Mesothelial cell of epicardium (in vitro differentiated cells): Measurements from ENCODE around the gene TMTC2. TPM values are rescaled to one million over a fixed set of nuclear protein-coding genes. Genes with fewer than 3 reads are reported as not detected.
A peak's percentile ranks its signal among the peaks of the same experiment; 100 is the strongest.
"Not testable (repeated sequence)": the region's sequence is repeated elsewhere in the genome, so short reads cannot be mapped to it uniquely, and the experiment has no call there.

Experiments used
- DNase-seq, 2 experiments: peaks; one replicate each; pipeline ENCODE4 v3.0.0; 2021; ENCODE audit warnings: low spot score in 2 of 2; ENCODE audit not compliant: unreplicated experiment in 2 of 2
- H3K27ac Mint-ChIP-seq: 2 replicates; pipeline ENCODE4 v1.8.0; 2021; ENCODE audit warnings: mixed read lengths
- H3K27me3 Mint-ChIP-seq: 2 replicates; pipeline ENCODE4 v1.8.0; 2021; ENCODE audit warnings: low read depth, mixed read lengths
- H3K36me3 Mint-ChIP-seq: 2 replicates; pipeline ENCODE4 v1.8.0; 2021; ENCODE audit warnings: mixed read lengths
- H3K4me1 Mint-ChIP-seq: 2 replicates; pipeline ENCODE4 v1.8.0; 2021; ENCODE audit warnings: mixed read lengths
- H3K4me3 Mint-ChIP-seq: 2 replicates; pipeline ENCODE4 v1.8.0; 2021; ENCODE audit warnings: mild to moderate bottlenecking, moderate library complexity, mixed read lengths
- H3K9me3 Mint-ChIP-seq: 2 replicates; pipeline ENCODE4 v1.8.0; 2021; ENCODE audit warnings: mixed read lengths
- CTCF ChIP-seq: fragments of 200-600 bp; sonication (generic); IDR thresholded peaks from one replicate; pipeline ENCODE4 v1.5.0; 2021; ENCODE audit warnings: antibody characterized with exemption; ENCODE audit not compliant: unreplicated experiment
- total RNA-seq: library from RNA; stranded (reverse); gene quantifications from 3 replicates; pipeline ENCODE4 v1.2.1, GENCODE V29; 2021

TMTC2 gene
- total RNA-seq, 1 donor from 2014 or later: 38.3 TPM

GRCh38 chr12:82804601-82805000 is 117.9 kb downstream of the TMTC2 start:
- Mint-ChIP-seq H3K27ac (peak overlapping the region; percentile 2), H3K9me3 (peaks cover 13% of the 10 kb centered on the region), H3K27me3 (no peaks in the 10 kb centered on the region), H3K4me1 (peaks cover 4% of the 10 kb centered on the region), H3K36me3 (peaks cover 11% of the 10 kb centered on the region), H3K4me3 (no peak overlapping the region)
- TF ChIP-seq CTCF: no peak
- DNase-seq: no peak

- peak overlapping the region; percentile 2 for H3K27ac Mint-ChIP-seq
- peaks cover 11% of the 10 kb centered on the region for H3K36me3 Mint-ChIP-seq
- not testable (repeated sequence) for H3K4me1 Mint-ChIP-seq, DNase-seq, H3K27me3 Mint-ChIP-seq, H3K4me3 Mint-ChIP-seq
- peaks cover 13% of the 10 kb centered on the region for H3K9me3 Mint-ChIP-seq
These were observed 118.3 kb downstream of the TMTC2 start for GRCh38 chr12:82805004-82805403.

- Mint-ChIP-seq H3K4me1 (peaks cover 4% of the 10 kb centered on the region), H3K9me3 (peaks cover 12% of the 10 kb centered on the region), H3K27ac (no peak overlapping the region), H3K27me3 (no peaks in the 10 kb centered on the region), H3K4me3 (no peak overlapping the region), H3K36me3 (peaks cover 9% of the 10 kb centered on the region)
- DNase-seq: no peak
- TF ChIP-seq CTCF: no peak
These were observed 119.2 kb downstream of the TMTC2 start for GRCh38 chr12:82805812-82806497.

DNA sequence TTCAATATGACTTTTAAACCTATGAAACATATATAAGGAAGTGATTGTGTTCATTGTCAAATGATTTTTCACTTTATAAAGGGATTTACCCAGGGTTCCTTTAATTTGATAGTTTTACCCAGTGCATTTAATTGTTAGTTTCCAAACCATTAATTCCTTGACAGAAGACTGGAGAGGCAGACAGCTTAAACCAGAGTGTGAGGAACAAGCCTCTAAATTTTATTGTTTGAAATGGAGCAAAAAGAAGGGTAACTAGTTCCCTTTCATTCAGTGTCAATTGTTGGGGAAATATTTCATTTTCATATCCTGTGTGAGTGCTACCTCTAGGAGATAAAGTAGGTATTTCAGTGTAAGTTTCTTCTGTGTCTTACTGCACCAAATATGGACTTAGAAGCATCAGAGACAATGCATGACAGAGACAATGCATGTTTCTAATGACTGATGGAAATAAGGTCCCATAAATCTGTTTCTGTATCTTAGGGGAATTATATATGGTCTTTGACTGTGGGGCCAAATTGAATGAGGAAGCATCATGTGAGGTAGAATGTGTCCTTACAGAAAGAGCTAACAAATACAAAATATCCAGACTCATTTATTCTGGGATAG is 120.5 kb downstream of the TMTC2 start:
- H3K27me3 Mint-ChIP-seq: no peaks in the 10 kb centered on the region
- peaks cover 2% of the 10 kb centered on the region for H3K36me3 Mint-ChIP-seq
- H3K9me3 Mint-ChIP-seq: peaks cover 6% of the 10 kb centered on the region
- DNase-seq: no peak
- TF ChIP-seq CTCF: no peak
- H3K4me1 Mint-ChIP-seq: peaks cover 4% of the 10 kb centered on the region
- H3K4me3 Mint-ChIP-seq: no peak overlapping the region
- no peak overlapping the region for H3K27ac Mint-ChIP-seq

DNA sequence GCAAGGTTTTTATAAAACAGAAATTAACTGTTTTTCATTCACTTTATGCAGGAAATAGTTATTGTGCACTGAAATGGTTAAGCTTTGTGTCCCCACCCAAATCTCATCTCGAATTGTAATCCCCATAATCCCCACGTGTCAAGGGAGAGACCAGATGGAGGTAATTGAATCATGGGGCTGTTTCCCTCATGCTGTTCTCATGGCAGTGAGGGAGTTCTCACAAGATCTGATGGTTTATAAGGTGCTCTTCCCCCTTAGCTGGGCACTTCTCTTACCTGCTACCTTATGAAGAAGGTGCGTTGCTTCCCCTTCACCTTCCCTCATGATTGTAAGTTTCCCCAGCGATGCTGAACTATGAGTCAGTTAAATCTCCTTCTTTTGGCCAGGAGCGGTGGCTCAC is 123.9 kb downstream of the TMTC2 start:
- no peak overlapping the region for H3K27ac Mint-ChIP-seq
- peaks cover 10% of the 10 kb centered on the region for H3K36me3 Mint-ChIP-seq
- H3K4me1 Mint-ChIP-seq: peaks cover 1% of the 10 kb centered on the region
- no peak overlapping the region for H3K4me3 Mint-ChIP-seq
- TF ChIP-seq CTCF: no peak
- H3K9me3 Mint-ChIP-seq: peaks cover 9% of the 10 kb centered on the region
- H3K27me3 Mint-ChIP-seq: no peaks in the 10 kb centered on the region
- no peak for DNase-seq

DNA sequence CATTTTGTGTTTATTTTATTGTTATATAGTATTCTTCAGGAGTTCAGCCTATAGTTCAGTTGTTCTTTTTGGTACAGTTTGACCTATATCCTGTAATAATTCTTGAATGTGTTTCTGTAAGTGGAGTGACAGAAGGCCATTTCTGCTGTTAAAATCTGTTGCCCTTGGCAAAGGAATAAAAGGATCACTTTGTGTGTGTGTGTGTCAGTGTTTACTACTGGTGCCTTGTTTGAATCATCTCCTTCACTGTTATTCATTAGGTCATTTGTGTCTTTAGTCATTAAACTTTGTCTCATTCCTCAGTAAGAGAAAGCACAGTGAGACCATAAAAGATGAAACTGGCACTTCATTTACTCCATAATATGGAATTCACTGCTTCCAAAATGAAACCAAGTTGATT is 130.7 kb downstream of the TMTC2 start:
- H3K9me3 Mint-ChIP-seq: peaks cover 3% of the 10 kb centered on the region
- H3K36me3 Mint-ChIP-seq: peaks cover 12% of the 10 kb centered on the region
- H3K4me1 Mint-ChIP-seq: no peaks in the 10 kb centered on the region
- DNase-seq: no peak
- H3K4me3 Mint-ChIP-seq: no peak overlapping the region
- TF ChIP-seq CTCF: no peak
- H3K27me3 Mint-ChIP-seq: no peaks in the 10 kb centered on the region
- H3K27ac Mint-ChIP-seq: no peak overlapping the region
